ENCODE measurements around the gene PRKCQ. TPM values are rescaled to one million over a fixed set of nuclear protein-coding genes. Genes with fewer than 3 reads are reported as not detected.

The PRKCQ gene
- total RNA-seq, 1 donor from 2014 or later = 0.15 TPM

GRCh38 chr10:6539833-6540232, 40.2 kb downstream of the PRKCQ start:
- Mint-ChIP-seq H3K36me3 (ENCODE audit: low read depth) (no peaks in the 10 kb centered on the region), H3K27me3 (ENCODE audit: low read depth) (peaks cover 10% of the 10 kb centered on the region), H3K4me1 (ENCODE audit: low read depth) (no peaks in the 10 kb centered on the region), H3K27ac (ENCODE audit: unreplicated experiment) (no peak overlapping the region), H3K4me3 (ENCODE audit: unreplicated experiment) (no peak overlapping the region), H3K9me3 (ENCODE audit: low read depth) (peaks cover 4% of the 10 kb centered on the region)
- DNase-seq (ENCODE audit: low spot score) = no peak
- TF ChIP-seq CTCF (IDR thresholded peaks at IDR 0.05) = no peak

- Mint-ChIP-seq H3K4me1 (ENCODE audit: low read depth) (no peaks in the 10 kb centered on the region), H3K27ac (ENCODE audit: unreplicated experiment) (no peak overlapping the region), H3K36me3 (ENCODE audit: low read depth) (no peaks in the 10 kb centered on the region), H3K27me3 (ENCODE audit: low read depth) (peaks cover 4% of the 10 kb centered on the region), H3K9me3 (ENCODE audit: low read depth) (peaks cover 4% of the 10 kb centered on the region), H3K4me3 (ENCODE audit: unreplicated experiment) (no peak overlapping the region)
- no peak for DNase-seq (ENCODE audit: low spot score)
- TF ChIP-seq CTCF (IDR thresholded peaks at IDR 0.05) = no peak
These were observed 42.3 kb downstream of the PRKCQ start for GRCh38 chr10:6537770-6538169.

GRCh38 chr10:6536102-6536501, 44.0 kb downstream of the PRKCQ start:
- Mint-ChIP-seq H3K9me3 (ENCODE audit: low read depth) (peaks cover 4% of the 10 kb centered on the region), H3K27ac (ENCODE audit: unreplicated experiment) (no peak overlapping the region), H3K27me3 (ENCODE audit: low read depth) (peaks cover 4% of the 10 kb centered on the region), H3K4me1 (ENCODE audit: low read depth) (no peaks in the 10 kb centered on the region), H3K4me3 (ENCODE audit: unreplicated experiment) (no peak overlapping the region), H3K36me3 (ENCODE audit: low read depth) (no peaks in the 10 kb centered on the region)
- TF ChIP-seq CTCF (IDR thresholded peaks at IDR 0.05) = no peak
- DNase-seq (ENCODE audit: low spot score) = no peak

GRCh38 chr10:6535156-6535764, 44.8 kb downstream of the PRKCQ start:
- peaks cover 4% of the 10 kb centered on the region for H3K9me3 Mint-ChIP-seq (ENCODE audit: low read depth)
- no peak overlapping the region for H3K27ac Mint-ChIP-seq (ENCODE audit: unreplicated experiment)
- no peak for DNase-seq (ENCODE audit: low spot score)
- peaks cover 4% of the 10 kb centered on the region for H3K27me3 Mint-ChIP-seq (ENCODE audit: low read depth)
- no peaks in the 10 kb centered on the region for H3K4me1 Mint-ChIP-seq (ENCODE audit: low read depth)
- TF ChIP-seq CTCF (IDR thresholded peaks at IDR 0.05) = no peak
- H3K36me3 Mint-ChIP-seq (ENCODE audit: low read depth) = no peaks in the 10 kb centered on the region
- no peak overlapping the region for H3K4me3 Mint-ChIP-seq (ENCODE audit: unreplicated experiment)

- peaks cover 3% of the 10 kb centered on the region for H3K27me3 Mint-ChIP-seq (ENCODE audit: low read depth)
- no peak overlapping the region for H3K27ac Mint-ChIP-seq (ENCODE audit: unreplicated experiment)
- DNase-seq (ENCODE audit: low spot score) = no peak
- no peaks in the 10 kb centered on the region for H3K4me1 Mint-ChIP-seq (ENCODE audit: low read depth)
- no peaks in the 10 kb centered on the region for H3K36me3 Mint-ChIP-seq (ENCODE audit: low read depth)
- H3K9me3 Mint-ChIP-seq (ENCODE audit: low read depth) = no peaks in the 10 kb centered on the region
- no peak overlapping the region for H3K4me3 Mint-ChIP-seq (ENCODE audit: unreplicated experiment)
- TF ChIP-seq CTCF (IDR thresholded peaks at IDR 0.05) = no peak
These were observed 47.8 kb downstream of the PRKCQ start for GRCh38 chr10:6532321-6532720.

Measured in chondrocyte (in vitro differentiated cells).